Activated T-cell treated with anti-CD3 and anti-CD28 coated beads, Interleukin-2, amount 50 U/mL, for 4 hours (primary cell): ENCODE results near the gene PNMA8A. TPM values are rescaled to one million over a fixed set of nuclear protein-coding genes. Genes with fewer than 3 reads are reported as not detected.

ENCODE experiments used
- ATAC-seq, 2 donors: fragments of 200-7000 bp; cut with Tn5 transposase; one replicate each; pipeline ENCODE4 v1.10.0; 2021
- DNase-seq: peaks from one replicate; pipeline ENCODE4 v3.0.0-alpha.2; 2020
- H3K27me3 Mint-ChIP-seq: one replicate; pipeline ENCODE4 v1.8.0; 2021; ENCODE audit warnings: low read depth, mixed read lengths
- H3K36me3 Mint-ChIP-seq: one replicate; pipeline ENCODE4 v1.8.0; 2022; ENCODE audit warnings: mixed read lengths; ENCODE audit not compliant: insufficient read depth
- H3K4me1 Mint-ChIP-seq: one replicate; pipeline ENCODE4 v1.8.0; 2021; ENCODE audit warnings: low read depth, mixed read lengths
- H3K4me3 Mint-ChIP-seq: one replicate; pipeline ENCODE4 v1.8.0; 2021; ENCODE audit warnings: mild to moderate bottlenecking, moderate library complexity, mixed read lengths
- H3K9me3 Mint-ChIP-seq: one replicate; pipeline ENCODE4 v1.8.0; 2021; ENCODE audit warnings: mixed read lengths
- total RNA-seq, 3 donors: library from RNA; stranded (reverse); gene quantifications; one replicate each; pipeline ENCODE4 v1.2.1, GENCODE V29; 2021

PNMA8A gene
- total RNA-seq, 3 donors from 2014 or later, result 0.41 TPM; not detected in 2

DNA sequence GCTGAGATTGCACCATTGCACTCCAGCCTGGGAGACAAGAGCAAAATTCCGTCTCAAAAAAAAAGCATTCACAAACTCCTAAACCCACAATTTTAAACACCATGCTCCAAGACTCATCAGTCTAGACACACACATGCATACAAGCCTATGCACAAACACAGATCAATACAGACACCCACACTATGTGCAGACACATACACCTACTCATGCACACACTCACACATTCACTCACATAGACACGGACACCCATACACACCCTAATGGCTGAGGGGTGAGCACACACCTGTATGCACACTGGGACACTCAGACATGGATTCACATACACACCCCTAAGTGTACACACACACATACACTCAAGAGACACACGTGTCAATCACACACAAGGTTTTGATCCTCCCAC, 15.0 kb upstream of the PNMA8A start:
- no peaks in the 10 kb centered on the region for H3K9me3 Mint-ChIP-seq
- H3K4me1 Mint-ChIP-seq, result peaks cover 17% of the 10 kb centered on the region
- H3K36me3 Mint-ChIP-seq, result no peaks in the 10 kb centered on the region
- no peak overlapping the region for H3K4me3 Mint-ChIP-seq
- H3K27me3 Mint-ChIP-seq, result peaks cover 78% of the 10 kb centered on the region
- ATAC-seq (no peak), DNase-seq (no peak)

DNA sequence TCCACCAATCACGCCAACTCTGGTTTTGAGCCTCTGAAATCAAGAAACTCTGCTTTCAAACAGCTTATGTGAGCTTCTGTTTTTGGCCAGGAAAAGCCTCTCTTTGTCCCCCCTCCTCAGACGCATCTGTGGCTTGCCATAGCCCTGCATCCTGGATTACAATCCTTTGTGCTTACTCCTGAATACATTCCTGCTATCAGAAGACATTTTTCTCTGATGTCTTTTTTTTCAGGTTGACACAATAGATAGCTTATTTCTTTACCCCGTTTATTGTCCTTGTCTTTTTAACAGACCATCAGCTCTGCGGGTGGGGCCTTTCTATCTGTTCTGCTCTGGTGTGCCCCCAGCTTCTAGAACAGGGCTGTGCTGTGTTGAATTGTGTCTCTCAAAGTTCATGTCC, 13.3 kb upstream of the PNMA8A start:
- Mint-ChIP-seq H3K9me3 (no peaks in the 10 kb centered on the region), H3K36me3 (no peaks in the 10 kb centered on the region), H3K4me3 (no peak overlapping the region), H3K27me3 (peaks cover 70% of the 10 kb centered on the region), H3K4me1 (peaks cover 11% of the 10 kb centered on the region)
- DNase-seq, result no peak
- ATAC-seq, result no peak

DNA sequence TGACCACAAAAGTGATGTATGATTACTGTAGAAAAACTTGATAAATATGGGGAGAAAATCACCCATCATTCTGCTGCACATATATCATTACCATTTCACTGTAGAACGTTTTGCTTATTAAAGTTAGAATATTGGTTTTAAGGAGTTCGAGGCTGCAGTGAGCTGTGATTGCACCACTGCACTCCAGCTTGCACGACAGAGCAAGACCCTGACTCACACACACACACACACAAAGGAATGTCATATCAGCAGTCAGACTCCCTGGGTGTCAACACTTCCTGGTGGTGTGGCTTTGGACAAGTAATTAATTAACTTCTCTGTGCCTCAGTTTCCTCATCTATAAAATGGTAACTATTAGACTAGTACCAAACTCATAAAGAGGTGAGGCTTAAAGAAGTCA, 11.3 kb upstream of the PNMA8A start:
- Mint-ChIP-seq H3K4me1 (peaks cover 8% of the 10 kb centered on the region), H3K4me3 (no peak overlapping the region), H3K9me3 (no peaks in the 10 kb centered on the region), H3K36me3 (no peaks in the 10 kb centered on the region), H3K27me3 (peaks cover 64% of the 10 kb centered on the region)
- ATAC-seq, result no peak
- no peak for DNase-seq

DNA sequence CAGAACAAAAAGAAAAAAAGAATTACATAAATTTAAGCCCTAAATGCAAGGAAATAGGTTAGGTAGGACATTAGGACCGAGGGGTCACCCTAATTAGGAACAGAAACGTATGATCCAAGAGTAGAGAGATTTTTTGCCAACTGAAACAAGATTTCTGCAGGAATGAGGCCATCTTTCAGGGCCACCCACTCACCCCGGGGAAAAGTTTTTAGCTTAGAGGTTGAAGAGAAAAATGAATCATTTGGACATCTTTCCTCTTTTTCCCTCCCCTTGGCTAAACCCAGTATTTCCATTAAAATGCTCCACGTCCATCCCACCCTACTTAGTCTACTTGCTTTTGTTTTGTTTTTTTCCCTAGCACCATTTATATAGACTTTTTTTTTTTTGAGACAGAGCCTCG, 10.6 kb upstream of the PNMA8A start:
- H3K27me3 Mint-ChIP-seq, result peaks cover 61% of the 10 kb centered on the region
- no peak for ATAC-seq
- DNase-seq, result no peak
- H3K36me3 Mint-ChIP-seq, result no peaks in the 10 kb centered on the region
- H3K9me3 Mint-ChIP-seq, result no peaks in the 10 kb centered on the region
- H3K4me1 Mint-ChIP-seq, result peaks cover 7% of the 10 kb centered on the region
- no peak overlapping the region for H3K4me3 Mint-ChIP-seq

DNA sequence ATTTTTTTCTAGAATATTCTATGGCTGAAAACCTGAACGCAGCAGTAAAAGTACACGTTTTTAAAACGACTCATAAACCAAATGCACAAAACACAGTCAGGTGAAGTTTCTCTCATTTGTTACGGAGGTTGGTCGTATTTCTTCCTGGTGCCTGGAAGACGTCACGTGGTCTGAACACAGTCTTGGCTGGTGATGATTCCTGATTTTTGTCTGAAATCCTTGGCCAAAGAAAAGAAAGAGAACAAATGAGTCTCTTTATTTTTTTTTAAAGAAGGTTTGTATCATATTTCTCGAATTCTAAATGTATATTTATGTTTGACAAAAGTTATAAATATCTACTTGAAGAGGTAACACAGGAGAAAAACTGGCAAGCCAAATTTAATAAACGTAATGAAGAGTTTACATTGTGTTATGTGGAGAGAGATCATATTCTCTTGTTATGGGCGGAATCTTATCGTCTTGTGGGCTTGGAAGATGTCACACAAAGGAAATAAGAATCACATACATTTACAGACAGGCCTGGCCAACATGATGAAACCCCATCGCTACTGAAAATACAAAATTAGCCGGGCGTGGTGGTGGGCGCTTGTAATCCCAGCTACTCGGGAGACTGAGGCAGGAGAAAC, 10.0 kb upstream of the PNMA8A start:
- ATAC-seq, result no peak
- Mint-ChIP-seq H3K9me3 (no peaks in the 10 kb centered on the region), H3K27me3 (peaks cover 55% of the 10 kb centered on the region), H3K4me3 (no peak overlapping the region), H3K36me3 (no peaks in the 10 kb centered on the region), H3K4me1 (peaks cover 6% of the 10 kb centered on the region)
- no peak for DNase-seq

DNA sequence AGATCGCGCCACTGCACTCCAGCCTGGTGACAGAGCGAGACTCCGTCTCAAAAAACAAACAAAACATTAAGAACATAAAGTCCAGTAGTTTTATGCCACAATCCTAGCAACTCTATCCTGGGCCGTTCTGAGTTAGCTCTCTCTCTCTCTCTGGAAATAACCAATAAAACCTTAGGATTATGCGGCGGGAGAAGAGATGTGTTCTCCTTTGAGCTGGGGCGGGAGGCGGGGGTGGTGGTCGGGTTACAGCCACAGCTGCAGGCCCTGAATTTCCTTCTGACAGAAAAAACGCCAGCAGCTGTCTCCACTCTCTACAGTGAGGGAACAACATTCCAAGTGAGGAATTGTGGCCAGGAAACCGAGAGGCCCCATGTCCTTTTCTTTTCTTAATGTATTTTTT, 9.1 kb upstream of the PNMA8A start:
- DNase-seq (no peak), ATAC-seq (no peak)
- H3K4me3 Mint-ChIP-seq, result no peak overlapping the region
- H3K4me1 Mint-ChIP-seq, result peaks cover 6% of the 10 kb centered on the region
- H3K27me3 Mint-ChIP-seq, result peaks cover 52% of the 10 kb centered on the region
- H3K9me3 Mint-ChIP-seq, result no peaks in the 10 kb centered on the region
- no peaks in the 10 kb centered on the region for H3K36me3 Mint-ChIP-seq

DNA sequence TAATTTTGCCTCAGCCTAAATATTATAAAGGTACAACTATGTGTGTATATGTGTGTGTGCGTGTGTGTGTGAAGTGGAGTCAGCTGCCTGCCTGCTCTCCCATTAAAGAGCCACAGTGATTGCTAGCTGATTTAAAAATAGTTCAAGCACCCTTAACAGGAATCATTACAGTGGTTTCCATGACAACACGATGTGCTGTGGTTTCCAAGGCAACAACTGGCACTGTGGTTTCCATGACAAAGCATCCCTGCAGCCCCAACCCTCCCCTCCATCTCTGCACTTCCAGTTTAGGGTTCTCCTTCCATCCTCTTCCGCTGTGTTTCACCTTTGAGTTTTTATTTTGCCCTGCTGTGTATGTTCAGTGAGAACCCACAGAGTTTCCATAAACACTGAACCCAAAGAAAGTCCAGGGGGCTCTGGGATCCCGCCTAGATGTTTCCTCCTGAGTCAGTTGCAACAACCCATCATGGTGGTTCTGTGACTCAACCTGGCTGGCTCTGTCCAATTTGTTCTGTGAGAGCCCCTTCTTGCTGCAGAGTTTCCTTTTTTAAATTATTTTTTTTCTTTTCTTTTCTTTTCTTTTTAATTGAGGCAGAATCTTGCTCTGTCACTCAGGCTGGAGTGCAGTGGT, 7.1 kb upstream of the PNMA8A start:
- no peak for DNase-seq
- ATAC-seq, result peak; percentile 57 to 61
- Mint-ChIP-seq H3K36me3 (no peaks in the 10 kb centered on the region), H3K4me1 (peaks cover 6% of the 10 kb centered on the region), H3K27me3 (peaks cover 55% of the 10 kb centered on the region), H3K4me3 (no peak overlapping the region), H3K9me3 (no peaks in the 10 kb centered on the region)

DNA sequence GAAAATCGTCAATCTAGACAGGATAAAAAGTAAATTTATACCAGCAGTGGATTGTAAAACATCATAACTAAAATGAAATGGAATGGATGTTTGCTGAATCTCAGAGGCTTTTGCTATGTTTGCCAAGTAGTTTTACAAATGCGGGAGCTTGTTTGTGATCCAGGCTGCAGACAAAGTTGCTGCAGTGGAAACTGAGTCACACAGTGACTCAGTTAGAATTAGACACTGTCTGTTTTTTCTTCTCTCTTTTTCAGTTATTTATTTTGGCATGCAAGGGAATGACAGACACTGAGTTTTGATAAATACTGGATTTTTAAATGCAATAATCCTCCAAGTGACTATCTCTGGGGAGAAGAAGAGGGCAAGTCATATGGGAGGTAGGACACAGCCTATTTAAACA, 4.6 kb upstream of the PNMA8A start:
- ATAC-seq (no peak), DNase-seq (no peak)
- no peak overlapping the region for H3K4me3 Mint-ChIP-seq
- peaks cover 6% of the 10 kb centered on the region for H3K4me1 Mint-ChIP-seq
- H3K36me3 Mint-ChIP-seq, result no peaks in the 10 kb centered on the region
- peaks cover 59% of the 10 kb centered on the region for H3K27me3 Mint-ChIP-seq
- H3K9me3 Mint-ChIP-seq, result no peaks in the 10 kb centered on the region

DNA sequence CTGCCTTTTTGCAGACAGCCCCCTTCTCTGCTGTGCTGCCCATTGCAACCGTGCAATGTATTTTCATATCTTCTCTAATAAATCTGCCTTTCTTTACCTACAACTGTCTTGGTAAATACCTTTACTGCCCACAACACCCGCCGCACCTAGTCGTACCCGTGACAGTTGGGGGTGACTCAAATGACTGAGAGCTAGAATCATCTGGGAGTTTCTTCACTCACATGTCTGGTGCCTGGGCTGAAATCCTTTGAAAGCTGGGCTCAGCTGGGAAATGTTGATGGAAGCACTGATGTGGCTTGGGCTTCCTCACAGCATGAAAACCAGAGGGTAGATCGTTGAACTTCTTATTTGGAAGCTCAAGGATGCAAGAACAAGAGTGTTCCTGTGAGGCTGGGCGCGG, 2.8 kb upstream of the PNMA8A start:
- DNase-seq (no peak), ATAC-seq (no peak)
- peaks cover 8% of the 10 kb centered on the region for H3K4me1 Mint-ChIP-seq
- peaks cover 69% of the 10 kb centered on the region for H3K27me3 Mint-ChIP-seq
- no peaks in the 10 kb centered on the region for H3K9me3 Mint-ChIP-seq
- no peaks in the 10 kb centered on the region for H3K36me3 Mint-ChIP-seq
- H3K4me3 Mint-ChIP-seq, result no peak overlapping the region

DNA sequence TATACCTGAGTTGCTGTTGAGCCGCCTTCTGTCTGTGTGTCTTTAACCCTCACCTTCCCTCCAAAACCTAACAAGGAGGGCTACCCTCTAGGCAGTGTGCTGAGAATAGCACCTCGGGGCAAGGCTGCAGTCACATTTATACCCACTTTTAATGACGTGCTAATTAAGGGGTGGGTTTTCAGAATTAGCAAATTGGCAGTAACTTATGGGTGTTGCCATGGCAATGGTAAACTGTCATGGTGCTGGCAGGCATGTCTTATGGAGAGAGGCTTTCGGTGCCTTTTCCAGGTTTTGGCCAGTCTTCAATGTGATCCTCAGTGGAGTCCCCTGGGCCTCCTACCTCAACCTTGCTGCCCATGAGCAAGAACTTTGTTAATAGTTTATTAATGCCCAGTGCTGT, 1.2 kb upstream of the PNMA8A start:
- Mint-ChIP-seq H3K9me3 (no peaks in the 10 kb centered on the region), H3K36me3 (no peaks in the 10 kb centered on the region), H3K4me1 (peaks cover 2% of the 10 kb centered on the region), H3K27me3 (peaks cover 58% of the 10 kb centered on the region), H3K4me3 (no peak overlapping the region)
- DNase-seq (no peak), ATAC-seq (no peak)

DNA sequence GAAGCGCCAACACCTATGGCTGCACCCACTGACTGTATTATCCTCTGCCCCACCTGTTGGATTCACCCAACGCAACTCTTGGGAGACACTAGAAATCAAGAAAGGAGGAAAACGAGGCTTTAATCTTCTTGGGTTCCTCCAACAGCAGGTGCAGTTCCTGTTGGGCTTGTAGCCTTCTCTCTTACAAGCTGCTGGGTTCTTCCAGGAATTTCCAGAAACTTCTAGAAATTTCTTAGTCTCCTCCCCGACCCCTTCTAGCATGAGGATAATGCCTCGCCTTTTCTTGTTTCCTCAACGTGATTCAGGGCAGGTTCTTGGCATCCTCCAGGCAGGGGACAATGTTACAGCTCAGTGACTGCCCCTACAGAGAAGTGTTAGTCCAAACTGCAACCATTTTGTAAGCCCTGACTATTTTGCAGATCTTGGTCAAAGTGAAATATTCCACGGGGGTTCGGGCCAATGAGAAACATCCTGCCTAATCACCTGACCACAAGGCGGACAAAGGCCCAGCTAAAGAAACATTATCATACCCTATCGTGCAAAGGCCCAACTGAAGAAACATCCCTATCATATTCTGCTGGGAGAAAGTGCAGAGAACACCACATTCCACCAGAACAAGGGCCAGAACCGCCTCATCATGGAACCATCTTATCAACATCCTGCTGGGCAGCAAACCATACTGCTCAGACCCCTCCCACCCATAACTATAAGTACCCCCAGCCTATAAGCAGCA, 614 bp upstream of the PNMA8A start:
- Mint-ChIP-seq H3K36me3 (no peaks in the 10 kb centered on the region), H3K4me1 (peaks cover 6% of the 10 kb centered on the region), H3K9me3 (no peaks in the 10 kb centered on the region), H3K27me3 (peaks cover 54% of the 10 kb centered on the region), H3K4me3 (no peak overlapping the region)
- ATAC-seq (no peak), DNase-seq (no peak)

DNA sequence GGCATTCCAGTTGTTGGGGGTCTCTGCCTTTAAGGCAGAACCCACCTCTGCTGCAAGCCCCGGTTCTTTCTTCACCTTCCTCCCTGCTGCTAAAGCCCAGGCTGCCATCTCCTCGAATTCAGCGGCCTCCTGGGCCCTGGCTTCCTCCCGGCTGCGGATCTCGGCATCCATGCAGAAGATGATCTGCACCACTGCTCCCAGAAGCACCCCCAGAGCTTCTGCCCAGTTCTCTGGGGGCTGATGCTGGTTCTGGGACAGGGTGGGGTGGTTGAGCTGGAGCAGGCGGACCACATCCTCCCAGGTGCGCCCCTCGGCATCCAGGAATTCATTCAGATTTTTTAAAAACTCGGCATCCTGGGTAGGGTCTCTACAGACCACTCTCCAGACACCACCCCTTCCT, 987 bp downstream of the PNMA8A start:
- DNase-seq, result no peak
- Mint-ChIP-seq H3K4me3 (no peak overlapping the region), H3K27me3 (peaks cover 51% of the 10 kb centered on the region)

DNA sequence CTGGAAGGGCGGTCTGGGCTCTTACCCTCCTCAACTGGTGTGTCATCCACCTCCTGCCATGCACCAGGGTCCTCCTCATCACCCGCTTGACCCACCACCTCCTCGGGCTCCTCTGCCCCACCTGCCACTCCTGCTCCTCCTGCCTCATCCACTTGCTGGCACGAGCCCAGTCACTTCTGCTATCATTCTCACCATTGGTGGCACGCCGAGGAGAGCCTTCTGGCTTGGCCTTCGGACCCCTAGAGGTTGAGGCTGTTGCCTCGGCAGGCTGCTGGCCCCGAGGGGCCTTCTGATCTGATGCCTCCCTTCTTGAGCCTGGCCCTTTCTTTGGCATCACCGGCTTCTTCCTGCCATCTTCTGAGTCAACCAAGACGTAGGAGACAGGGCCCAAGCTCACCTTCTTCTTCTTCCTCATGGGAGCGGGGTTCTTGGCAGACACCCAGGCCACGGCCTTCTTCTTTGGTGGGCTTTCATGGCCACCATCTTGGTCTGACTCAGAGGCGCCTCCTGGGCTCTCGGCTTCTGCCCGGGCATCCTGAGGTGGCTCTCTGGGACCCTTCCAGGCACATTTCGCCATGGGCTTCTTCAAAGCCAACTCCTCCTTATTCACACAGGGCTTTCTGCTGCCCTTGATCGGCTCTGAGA, 1.7 kb downstream of the PNMA8A start:
- H3K4me1 Mint-ChIP-seq, result peaks cover 12% of the 10 kb centered on the region
- peaks cover 52% of the 10 kb centered on the region for H3K27me3 Mint-ChIP-seq
- no peaks in the 10 kb centered on the region for H3K36me3 Mint-ChIP-seq
- ATAC-seq, result no peak
- H3K9me3 Mint-ChIP-seq, result no peaks in the 10 kb centered on the region
- DNase-seq, result no peak
- no peak overlapping the region for H3K4me3 Mint-ChIP-seq

More for the DNA sequence above, 987 bp downstream of the PNMA8A start:
- no peaks in the 10 kb centered on the region for H3K36me3 Mint-ChIP-seq
- no peak for ATAC-seq
- H3K4me1 Mint-ChIP-seq, result peaks cover 12% of the 10 kb centered on the region
- H3K9me3 Mint-ChIP-seq, result no peaks in the 10 kb centered on the region

DNA sequence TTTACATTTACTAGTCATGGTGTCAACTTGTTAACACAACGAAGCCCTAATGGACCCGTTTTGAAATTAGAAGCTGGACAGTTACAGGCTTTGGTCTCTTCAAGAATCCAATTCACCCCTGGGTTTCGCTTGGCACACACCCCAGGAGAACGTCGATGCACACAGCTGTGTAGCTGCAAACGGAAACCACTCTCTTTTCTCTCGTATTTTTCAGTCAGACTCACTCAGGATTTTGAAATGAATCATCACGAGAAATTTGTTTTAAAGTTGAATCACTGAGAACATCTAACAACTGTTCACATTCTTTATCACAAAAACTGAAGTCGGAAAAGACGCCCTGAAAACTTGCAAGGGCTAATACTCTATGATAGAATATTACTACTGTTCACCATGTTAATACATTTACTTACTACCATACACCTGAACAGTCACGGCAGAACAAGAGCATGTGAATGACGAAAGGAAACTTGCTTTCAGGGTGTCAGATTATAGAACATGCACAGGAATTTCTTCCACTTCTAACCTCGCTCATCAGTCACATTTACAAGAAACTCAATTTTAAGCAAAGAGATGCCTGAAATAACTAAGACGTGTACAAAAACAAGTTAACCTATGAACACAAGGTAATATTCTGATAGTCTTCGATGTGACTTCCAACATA, 4.7 kb downstream of the PNMA8A start:
- no peaks in the 10 kb centered on the region for H3K9me3 Mint-ChIP-seq
- ATAC-seq (peak; percentile 53 to 72), DNase-seq (no peak)

More for the DNA sequence above, 4.7 kb downstream of the PNMA8A start:
- Mint-ChIP-seq H3K4me3 (no peak overlapping the region), H3K36me3 (no peaks in the 10 kb centered on the region), H3K4me1 (peaks cover 12% of the 10 kb centered on the region), H3K27me3 (peaks cover 34% of the 10 kb centered on the region)
